ENCODE measurements around the gene SNTG2. TPM values are rescaled to one million over a fixed set of nuclear protein-coding genes. Genes with fewer than 3 reads are reported as not detected.

The SNTG2 gene
- total and polyA plus RNA-seq, 10 of the 15 experiments (the other 5 are each of a cell fraction or from before 2014, with no cell fraction given), result not detected

- POLR2A ChIA-PET, result no interaction called here
- no peaks in the 10 kb centered on the region for H3K27me3 ChIP-seq (replicated peaks in 1 of 2; ENCODE audit: control insufficient read depth in 2 of 2, insufficient read depth in 2 of 2, low read length in 1 of 2)
- SMC1A ChIA-PET (ENCODE audit: uncharacterized antibody, unreplicated experiment), result no interaction called here
- no peak for ATAC-seq
- 20% methylated on average over 4 of the region's 5 CpGs for WGBS (ENCODE audit: insufficient coverage, insufficient replicate concordance, low lambda C conversion rate, missing lambda C conversion rate)
- TF ChIP-seq HDAC2 (IDR thresholded peaks at IDR 0.05), result no peak
- H3K4me2 ChIP-seq (ENCODE audit: control insufficient read depth, insufficient read depth), result no peak overlapping the region
- H3K9ac ChIP-seq (ENCODE audit: control insufficient read depth, insufficient read depth, low read length), result no peak overlapping the region
- H3K4me3 ChIP-seq, result no peak overlapping the region
- H3K27ac ChIP-seq (ENCODE audit: control insufficient read depth, insufficient read depth), result no peak overlapping the region
- CTCF ChIA-PET, result no interaction called here
- H3K9me3 ChIP-seq (replicated peaks; ENCODE audit: control insufficient read depth, insufficient read depth, low read length), result peaks cover 2% of the 10 kb centered on the region; the same call in 1 of the 3 replicates
- intact Hi-C loops (cut with micrococcal nuclease; ENCODE audit: unreplicated experiment), result no loop called here
- H3K79me2 ChIP-seq (ENCODE audit: control insufficient read depth, insufficient read depth, low read length), result no peaks in the 10 kb centered on the region
- no peak overlapping the region for H2AFZ ChIP-seq (ENCODE audit: control insufficient read depth, low read depth, low read length)
- in situ Hi-C loops (cut with MboI), result no loop called here
- DNase-seq (ENCODE audit: low read depth, low spot score), result no peak
- no peak for FAIRE-seq
- RAD21 ChIA-PET (ENCODE audit: unreplicated experiment), result no interaction called here
- H3K4me1 ChIP-seq (ENCODE audit: control insufficient read depth, insufficient read depth, low read length), result no peaks in the 10 kb centered on the region
- H4K20me1 ChIP-seq (ENCODE audit: control insufficient read depth, insufficient read depth), result no peaks in the 10 kb centered on the region
- no peaks in the 10 kb centered on the region for H3K36me3 ChIP-seq (ENCODE audit: control insufficient read depth in 2 of 2, insufficient read depth in 2 of 2, low read length in 1 of 2)
- no TSS peak for BruUV-seq (replicated peaks)
These were observed 166.9 kb downstream of the SNTG2 start for GRCh38 chr2:1117569-1117968.

GRCh38 chr2:1125217-1125616 lies 174.6 kb downstream of the SNTG2 start:
- no peak for FAIRE-seq
- Histone ChIP-seq H3K27me3 (replicated peaks in 1 of 2; ENCODE audit: control insufficient read depth in 2 of 2, insufficient read depth in 2 of 2, low read length in 1 of 2) (no peaks in the 10 kb centered on the region), H4K20me1 (ENCODE audit: control insufficient read depth, insufficient read depth) (no peaks in the 10 kb centered on the region), H3K4me1 (ENCODE audit: control insufficient read depth, insufficient read depth, low read length) (no peaks in the 10 kb centered on the region), H2AFZ (ENCODE audit: control insufficient read depth, low read depth, low read length) (no peak overlapping the region), H3K79me2 (ENCODE audit: control insufficient read depth, insufficient read depth, low read length) (no peaks in the 10 kb centered on the region), H3K36me3 (ENCODE audit: control insufficient read depth in 2 of 2, insufficient read depth in 2 of 2, low read length in 1 of 2) (no peaks in the 10 kb centered on the region), H3K9ac (ENCODE audit: control insufficient read depth, insufficient read depth, low read length) (no peak overlapping the region), H3K27ac (ENCODE audit: control insufficient read depth, insufficient read depth) (no peak overlapping the region), H3K4me3 (no peak overlapping the region), H3K4me2 (ENCODE audit: control insufficient read depth, insufficient read depth) (no peak overlapping the region), H3K9me3 (replicated peaks; ENCODE audit: control insufficient read depth, insufficient read depth, low read length) (no peaks in the 10 kb centered on the region)
- 0% methylated on average over 1 of the region's 1 CpG for WGBS (ENCODE audit: insufficient coverage, insufficient replicate concordance, low lambda C conversion rate, missing lambda C conversion rate)
- RAD21 ChIA-PET (ENCODE audit: unreplicated experiment), result no interaction called here
- BruUV-seq (replicated peaks), result no TSS peak
- no peak for ATAC-seq
- intact Hi-C loops (cut with micrococcal nuclease; ENCODE audit: unreplicated experiment) (no loop called here), in situ Hi-C loops (cut with MboI) (no loop called here)
- POLR2A ChIA-PET, result no interaction called here
- SMC1A ChIA-PET (ENCODE audit: uncharacterized antibody, unreplicated experiment), result no interaction called here
- DNase-seq (ENCODE audit: low read depth, low spot score), result no peak
- CTCF ChIA-PET, result interaction anchor here (1.3 kb wide), 1 partner anchor 16 kb away, joined by 4 read pairs; no protein-coding TSS in a partner anchor
- TF ChIP-seq BMI1 (IDR thresholded peaks at IDR 0.05; ENCODE audit: borderline replicate concordance), result no peak
- TF ChIP-seq SIN3A (IDR thresholded peaks at IDR 0.05; ENCODE audit: low read depth, low read length), result no peak
- TF ChIP-seq, protein P1, sequence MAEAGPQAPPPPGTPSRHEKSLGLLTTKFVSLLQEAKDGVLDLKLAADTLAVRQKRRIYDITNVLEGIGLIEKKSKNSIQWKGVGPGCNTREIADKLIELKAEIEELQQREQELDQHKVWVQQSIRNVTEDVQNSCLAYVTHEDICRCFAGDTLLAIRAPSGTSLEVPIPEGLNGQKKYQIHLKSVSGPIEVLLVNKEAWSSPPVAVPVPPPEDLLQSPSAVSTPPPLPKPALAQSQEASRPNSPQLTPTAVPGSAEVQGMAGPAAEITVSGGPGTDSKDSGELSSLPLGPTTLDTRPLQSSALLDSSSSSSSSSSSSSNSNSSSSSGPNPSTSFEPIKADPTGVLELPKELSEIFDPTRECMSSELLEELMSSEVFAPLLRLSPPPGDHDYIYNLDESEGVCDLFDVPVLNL (IDR thresholded peaks at IDR 0.05; ENCODE audit: low read depth, low read length), result no peak
- TF ChIP-seq SMAD1 (IDR thresholded peaks at IDR 0.05; ENCODE audit: low read depth, partially characterized antibody), result no peak
- no peak for TF ChIP-seq BCL11A (IDR thresholded peaks at IDR 0.05; ENCODE audit: low read depth, low read length)
- TF ChIP-seq NFIC (IDR thresholded peaks at IDR 0.05; ENCODE audit: low read depth, low read length), result no peak
- TF ChIP-seq SIX5 (IDR thresholded peaks at IDR 0.05; ENCODE audit: low read depth, low read length, severe bottlenecking), result no peak
- no peak for TF ChIP-seq IRF4 (IDR thresholded peaks at IDR 0.05; ENCODE audit: low read depth, low read length)
- no peak for TF ChIP-seq GATAD2B (conservative IDR thresholded peaks at IDR 0.05; ENCODE audit: low read depth)
- no peak for TF ChIP-seq ZBTB40 (IDR thresholded peaks at IDR 0.05; ENCODE audit: borderline replicate concordance)
- TF ChIP-seq HDAC6 (IDR thresholded peaks at IDR 0.05; ENCODE audit: unreplicated experiment), result no peak
- no peak for TF ChIP-seq SP1 (IDR thresholded peaks at IDR 0.05; ENCODE audit: low read depth, low read length)
